GF-D8 (cell line): ENCODE measurements around the gene PLP2.
A peak's percentile ranks its signal among the peaks of the same experiment; 100 is the strongest.
"Not testable (repeated sequence)": the region's sequence is repeated elsewhere in the genome, so short reads cannot be mapped to it uniquely, and the experiment has no call there.

ENCODE experiments used
- DNase-seq: peaks from one replicate; lab custom pipeline; 2025; lab: John Stamatoyannopoulos, UW

Gene PLP2, protein sequence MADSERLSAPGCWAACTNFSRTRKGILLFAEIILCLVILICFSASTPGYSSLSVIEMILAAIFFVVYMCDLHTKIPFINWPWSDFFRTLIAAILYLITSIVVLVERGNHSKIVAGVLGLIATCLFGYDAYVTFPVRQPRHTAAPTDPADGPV

GRCh38 chrX:49171752-49172279, at the start of gene PLP2:
PLP2 (plus strand) TSS chrX:49171898; CDS start chrX:49172001, 103 bp downstream.
- peak; percentile 9 for DNase-seq

- DNase-seq, result no peak
These were observed 49.2 kb upstream of the PLP2 start for GRCh38 chrX:49122499-49122898.

- DNase-seq, result peak; percentile 56
These were observed 43.9 kb upstream of the PLP2 start for GRCh38 chrX:49127742-49128258.

DNA sequence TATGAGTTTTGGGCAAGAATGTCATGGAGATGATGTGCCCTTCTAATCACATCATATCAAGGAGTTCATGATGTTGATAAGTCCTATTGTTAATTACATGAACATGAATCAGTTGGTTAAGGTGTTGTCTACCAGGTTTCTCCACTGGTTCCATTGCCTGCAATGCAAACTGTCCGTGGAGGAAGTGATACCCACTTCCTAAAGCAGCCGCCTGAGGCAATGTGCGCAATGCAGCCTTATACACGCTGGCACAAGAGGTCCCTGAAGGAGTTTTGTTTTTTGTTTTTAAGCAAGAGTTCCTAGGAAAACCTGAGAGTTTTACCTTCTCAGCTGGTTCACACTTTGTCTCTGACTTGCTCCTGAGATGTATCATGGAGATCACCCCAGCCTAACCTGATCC, 42.3 kb upstream of the PLP2 start:
- DNase-seq, result peak; percentile 1

- not testable (repeated sequence) for DNase-seq
These were observed 39.4 kb upstream of the PLP2 start for GRCh38 chrX:49132275-49132674.

DNA sequence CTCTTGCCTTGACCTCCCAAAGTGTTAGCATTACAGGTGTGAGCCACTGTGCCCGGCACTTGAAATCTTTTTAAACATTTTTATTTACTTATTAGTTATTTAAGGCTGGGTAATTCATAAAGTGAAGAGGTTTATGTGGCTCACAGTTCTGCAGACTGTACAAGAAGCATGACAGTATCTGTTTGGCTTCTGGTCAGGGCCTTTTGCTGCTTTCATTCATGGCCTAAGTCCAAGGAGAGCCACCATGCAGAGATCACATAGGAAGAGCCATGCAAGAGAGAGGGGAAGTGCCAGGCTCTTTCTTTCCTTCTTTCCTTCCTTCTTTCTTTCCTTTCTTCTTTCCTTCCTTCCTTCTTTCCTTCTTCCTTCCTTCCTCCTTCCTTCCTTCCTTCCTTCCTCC, 37.9 kb upstream of the PLP2 start:
- DNase-seq, result no peak

DNA sequence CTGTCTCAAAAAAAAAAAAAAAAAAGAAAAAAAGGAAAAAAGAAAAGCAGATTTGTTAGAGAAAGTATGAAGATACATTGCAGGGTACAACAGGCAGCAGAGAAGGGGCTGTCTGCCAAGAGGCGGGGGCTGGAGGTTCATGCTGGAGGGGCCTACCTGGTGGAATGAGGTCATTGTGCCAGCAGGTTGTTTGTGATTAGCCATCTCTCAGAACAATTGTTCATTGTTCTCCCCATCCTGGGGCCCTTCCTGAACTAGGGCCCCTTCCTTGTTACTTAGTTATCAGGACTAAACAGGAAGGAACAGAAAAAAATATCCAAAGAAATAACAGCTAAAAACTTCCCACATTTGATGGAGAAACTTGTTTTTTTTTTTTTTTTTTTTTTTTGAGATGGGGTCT, 34.2 kb upstream of the PLP2 start:
- DNase-seq, result no peak

GRCh38 chrX:49139713-49140112, 32.0 kb upstream of the PLP2 start:
- no peak for DNase-seq

GRCh38 chrX:49142264-49142663, 29.4 kb upstream of the PLP2 start:
- DNase-seq, result not testable (repeated sequence)

GRCh38 chrX:49143154-49143553, 28.5 kb upstream of the PLP2 start:
- DNase-seq, result not testable (repeated sequence)

- DNase-seq, result no peak
These were observed 24.4 kb upstream of the PLP2 start for GRCh38 chrX:49147282-49147681.

GRCh38 chrX:49147936-49148335, 23.8 kb upstream of the PLP2 start:
- no peak for DNase-seq

DNA sequence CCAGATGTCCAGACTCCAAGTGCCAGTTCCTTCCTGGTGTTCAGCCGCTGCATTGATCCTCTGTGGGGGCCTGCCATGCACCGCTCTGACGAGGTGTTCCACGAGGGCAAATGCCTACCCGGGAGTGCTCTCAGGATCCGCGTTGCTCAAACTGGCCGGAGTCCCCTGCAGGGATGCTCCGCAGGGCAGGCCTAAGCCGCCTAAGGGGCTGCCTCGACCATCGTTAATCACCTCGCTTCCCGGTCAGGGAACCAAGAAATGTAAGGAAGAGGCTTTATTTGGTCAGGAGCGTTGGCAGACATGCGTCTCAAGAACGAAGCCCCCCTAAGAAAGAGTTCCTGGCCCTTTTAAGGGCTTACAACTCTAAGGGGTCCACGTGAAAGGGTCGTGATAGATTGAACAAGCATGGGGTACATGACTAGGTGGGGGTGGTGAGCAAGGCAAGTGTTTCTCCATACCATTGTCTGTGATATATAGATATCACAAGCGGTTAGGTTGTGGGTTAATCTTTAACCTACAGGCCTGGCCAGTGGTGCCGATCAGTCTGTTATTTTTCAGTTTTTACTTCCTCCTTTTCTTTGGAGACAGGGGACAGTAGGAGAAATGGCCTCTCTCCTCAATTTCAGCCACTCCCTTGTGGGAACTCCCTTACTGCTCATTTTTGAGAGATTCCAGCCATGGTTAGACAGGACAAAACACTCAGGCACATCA, 23.2 kb upstream of the PLP2 start:
- peak; percentile 13 for DNase-seq

DNA sequence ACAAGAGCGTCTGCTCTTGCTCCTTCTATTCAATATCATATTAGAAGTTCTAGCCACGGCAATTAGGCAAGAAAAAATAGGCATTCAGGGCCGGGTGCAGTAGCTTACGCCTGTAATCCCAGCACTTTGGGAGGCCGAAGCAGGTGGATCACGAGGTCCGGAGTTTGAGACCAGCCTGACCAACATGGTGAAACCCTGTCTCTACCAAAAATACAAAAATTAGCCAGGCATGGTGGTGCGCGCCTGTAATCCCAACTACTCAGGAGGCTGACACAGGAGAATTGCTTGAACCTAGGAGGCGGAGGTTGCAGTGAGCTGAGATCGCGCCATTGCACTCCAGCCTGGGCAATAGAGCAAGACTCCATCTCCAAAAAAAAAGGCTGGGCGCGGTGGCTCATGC, 22.4 kb upstream of the PLP2 start:
- DNase-seq, result not testable (repeated sequence)

GRCh38 chrX:49153467-49153866, 18.2 kb upstream of the PLP2 start:
- no peak for DNase-seq

GRCh38 chrX:49155243-49155899, 16.3 kb upstream of the PLP2 start:
- DNase-seq, result peak; percentile 57

- peak; percentile 42 for DNase-seq
These were observed 15.5 kb upstream of the PLP2 start for GRCh38 chrX:49155900-49156837.

- no peak for DNase-seq
These were observed 14.5 kb upstream of the PLP2 start for GRCh38 chrX:49157194-49157593.

GRCh38 chrX:49160908-49161307, 10.8 kb upstream of the PLP2 start:
- no peak for DNase-seq

DNA sequence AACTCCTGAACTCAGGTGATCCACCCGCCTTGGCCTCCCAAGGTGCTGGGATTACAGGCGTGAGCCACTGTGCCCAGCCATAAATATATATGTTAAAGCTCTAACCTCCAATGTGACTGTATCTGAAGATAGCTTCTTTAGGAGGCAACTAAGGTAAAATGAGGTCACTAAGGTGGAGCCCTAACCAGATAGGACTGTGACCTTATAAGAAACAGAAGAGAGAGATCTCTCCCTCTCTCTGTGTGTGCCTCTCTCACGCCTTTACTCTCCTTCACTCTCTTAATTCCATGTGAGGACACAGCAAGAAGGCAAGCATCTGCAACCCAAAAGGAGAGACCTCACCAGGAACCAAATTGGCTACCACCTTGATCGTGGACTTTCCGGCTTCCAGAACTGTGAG, 10.1 kb upstream of the PLP2 start:
- DNase-seq, result no peak

DNA sequence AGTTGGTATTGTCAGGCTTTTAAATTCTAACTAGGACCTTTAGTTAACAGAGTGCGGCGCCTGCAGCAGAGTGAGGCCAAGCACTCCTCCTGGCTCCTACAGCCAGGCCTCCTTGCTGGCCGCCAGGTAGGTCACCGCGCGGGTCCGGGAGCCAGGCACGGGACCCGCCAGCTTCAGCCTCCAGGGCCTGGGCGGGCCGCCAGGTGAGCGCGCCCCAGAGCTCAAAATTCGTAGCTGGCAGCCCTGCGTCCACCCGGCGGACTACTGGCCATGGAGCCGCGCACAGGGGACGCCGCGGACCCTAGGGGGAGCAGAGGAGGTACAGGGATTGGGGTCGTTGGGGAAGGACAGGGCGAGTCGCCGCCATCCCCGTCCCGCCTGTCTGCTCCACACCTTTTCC, 9.1 kb upstream of the PLP2 start, which contains the start of gene MAGIX:
MAGIX (plus strand) TSS at position 139 of the 400 bp plus-strand sequence; CDS start at position 271, 132 bp downstream.
- DNase-seq, result no peak
